Stimulated activated CD8-positive, alpha-beta memory T cell treated with anti-CD3 and anti-CD28 coated beads, Interleukin-12 subunit alpha, Interleukin-12 subunit beta, amount 100 ng/mL, for 1 hour (primary cell): ENCODE measurements around the gene NRARP.

Experiments used
- DNase-seq: peaks from one replicate; pipeline ENCODE4 v3.0.0-alpha.2; 2020; ENCODE audit warnings: low read depth

The NRARP gene

DNA sequence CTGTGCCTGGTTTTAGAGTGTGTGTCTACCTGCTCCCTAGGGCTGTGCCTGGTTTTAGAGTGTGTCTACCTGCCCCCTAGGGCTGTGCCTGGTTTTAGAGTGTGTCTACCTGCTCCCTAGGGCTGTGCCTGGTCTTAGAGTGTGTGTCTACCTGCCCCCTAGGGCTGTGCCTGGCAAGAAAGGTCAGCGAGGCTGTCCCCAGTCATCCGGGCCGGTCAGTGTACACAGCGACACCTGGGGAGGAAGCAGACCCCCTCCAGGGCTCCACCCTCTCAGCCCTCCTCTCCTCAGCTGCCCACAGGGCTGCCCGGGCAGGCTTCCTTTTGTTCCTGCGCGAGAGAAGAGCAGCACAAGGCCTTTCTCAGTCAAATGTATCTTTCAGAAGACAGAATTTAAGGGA, 4.1 kb downstream of the NRARP start:
- no peak for DNase-seq

DNA sequence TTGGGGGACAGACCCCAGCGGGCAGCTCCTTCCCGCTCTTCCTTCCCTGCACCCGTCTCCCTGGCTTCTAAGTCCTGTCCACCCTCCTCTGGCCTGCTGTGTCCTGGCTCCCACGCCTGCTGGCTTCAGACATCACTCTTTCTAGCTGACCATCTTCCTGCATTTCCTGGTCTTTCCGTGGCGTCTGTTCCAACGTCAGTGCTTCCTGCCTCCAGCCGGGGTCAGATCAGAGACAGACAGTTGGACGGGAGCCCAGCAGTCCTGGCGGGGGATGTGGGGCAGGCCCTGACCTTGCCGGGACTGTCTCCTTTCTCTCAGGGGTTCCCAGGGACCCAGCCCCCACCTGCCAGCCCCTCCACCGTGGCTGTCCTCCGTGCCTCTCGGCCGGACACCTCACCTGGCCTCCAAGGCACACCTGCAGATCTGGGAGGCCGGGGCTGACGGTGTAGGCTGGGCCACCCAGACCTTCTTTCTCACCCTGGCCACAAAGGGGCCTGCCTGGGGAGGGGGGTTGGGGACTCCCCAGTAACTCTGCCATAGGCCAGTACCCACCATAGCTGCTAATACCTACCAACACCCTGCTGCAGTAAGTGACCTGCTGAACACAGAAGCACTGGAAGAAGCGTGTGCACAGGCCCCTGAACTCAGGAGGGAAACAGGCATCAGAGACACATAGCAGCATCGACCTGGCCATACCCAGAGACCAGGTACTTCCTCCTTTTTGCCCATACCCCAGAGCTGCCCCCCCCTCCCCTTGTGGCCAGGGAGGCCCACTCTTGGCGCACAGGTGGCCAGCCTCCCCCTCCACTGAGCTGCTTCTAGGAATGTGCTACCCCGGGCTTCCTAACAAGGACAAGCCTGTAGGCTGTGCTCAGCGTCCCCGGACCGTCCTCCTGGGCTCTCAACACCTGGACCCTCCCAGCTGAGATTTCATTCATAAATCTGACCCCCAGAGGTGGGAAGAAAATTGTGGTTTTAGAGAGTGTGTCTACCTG, 5.1 kb downstream of the NRARP start:
- DNase-seq, result no peak

DNA sequence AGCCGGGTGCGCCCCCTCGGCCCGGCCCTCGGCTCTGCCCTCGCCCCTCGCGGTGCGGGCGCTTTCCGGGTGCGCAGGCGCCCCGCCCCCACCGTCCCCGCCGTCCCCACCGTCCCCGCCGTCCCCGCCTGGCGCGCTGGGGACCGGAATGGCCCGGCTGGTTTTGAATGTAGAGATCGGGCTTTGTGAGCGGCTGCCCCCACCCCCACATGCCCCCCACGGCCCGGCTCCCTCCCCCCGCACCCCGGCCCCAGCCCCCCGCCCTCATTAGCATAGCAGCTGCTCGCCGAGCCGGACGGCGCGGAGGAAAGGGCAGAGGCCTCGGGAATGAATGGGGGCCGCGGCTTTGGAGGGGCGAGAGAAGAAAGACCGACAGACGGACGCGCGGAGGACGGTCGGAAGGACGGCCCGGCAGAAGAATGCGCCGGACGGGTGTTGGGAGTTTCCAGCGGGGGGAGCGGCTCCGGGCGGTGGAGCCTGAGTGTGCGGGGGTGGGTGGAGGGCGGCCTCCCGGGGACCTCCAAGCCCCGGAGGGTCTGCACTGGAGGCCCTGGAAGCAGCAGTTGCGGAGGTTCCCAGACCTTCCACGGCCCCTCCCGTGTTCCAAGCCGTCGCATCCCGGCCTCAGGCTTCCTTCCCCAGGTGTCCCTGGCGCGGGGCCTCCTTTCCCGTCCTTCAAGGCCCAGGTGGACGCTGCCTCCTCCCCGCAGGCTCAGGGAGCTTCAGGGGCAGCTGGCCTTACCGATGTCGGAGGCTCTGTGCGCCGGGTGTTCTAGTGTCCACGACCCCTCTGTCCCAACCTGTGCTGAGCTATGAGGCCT, 6.0 kb downstream of the NRARP start:
- no peak for DNase-seq

DNA sequence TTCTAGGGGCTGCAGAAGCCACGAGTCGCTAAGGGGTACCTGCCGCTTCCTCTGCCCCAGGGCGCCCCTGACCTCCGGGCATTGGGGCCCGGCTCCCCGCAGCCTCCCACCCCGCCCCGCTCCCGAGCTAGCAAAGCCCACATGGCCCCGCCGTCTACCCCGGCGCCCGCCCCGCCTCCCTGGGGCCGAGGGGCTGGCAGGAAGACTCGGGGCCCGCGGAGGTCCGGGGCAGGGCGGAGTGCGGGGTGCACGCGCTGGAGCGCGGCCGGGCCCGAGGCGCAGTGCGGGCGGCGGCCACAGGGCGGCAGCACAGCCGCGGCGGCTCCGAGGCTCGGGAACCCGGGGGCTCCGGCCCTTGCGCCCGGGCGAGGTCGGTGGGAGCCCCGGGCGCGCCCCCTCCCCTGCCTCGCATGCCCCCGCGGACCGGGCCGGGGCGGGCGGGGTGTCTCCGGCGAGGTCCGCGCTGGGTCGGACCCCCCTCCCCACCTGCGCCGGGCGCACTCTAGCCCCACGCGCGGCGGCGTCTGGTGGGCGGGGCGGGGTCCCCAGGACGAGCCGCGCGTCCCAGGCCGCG, 6.7 kb downstream of the NRARP start:
- DNase-seq, result no peak

DNA sequence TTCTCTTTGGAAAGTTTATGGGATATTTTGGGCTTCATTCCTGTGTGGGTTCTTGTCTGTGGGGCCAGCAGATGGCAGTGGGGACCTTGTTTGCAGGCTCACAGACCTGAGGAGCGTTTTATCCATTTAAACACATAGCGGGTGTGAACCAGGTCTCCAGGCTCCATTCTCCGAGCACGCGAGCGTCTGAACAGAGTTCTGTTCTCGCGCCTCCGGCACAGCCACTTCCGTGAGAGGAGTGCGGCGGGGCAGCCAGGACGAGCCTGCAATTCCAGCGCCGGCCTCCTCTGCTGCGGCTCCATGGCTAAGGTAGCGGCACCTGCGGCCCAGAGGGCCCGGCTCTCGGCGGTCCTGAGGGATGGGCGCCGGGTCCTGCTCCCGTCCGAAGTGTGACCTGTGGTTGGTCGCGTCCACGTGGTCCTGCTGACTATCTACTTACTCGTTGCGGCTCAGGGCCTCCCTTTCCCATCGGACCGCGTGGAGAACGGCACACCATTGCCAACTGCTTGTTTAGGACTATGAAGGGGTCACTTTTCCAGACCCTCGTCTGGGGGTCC, 7.3 kb downstream of the NRARP start:
- no peak for DNase-seq

DNA sequence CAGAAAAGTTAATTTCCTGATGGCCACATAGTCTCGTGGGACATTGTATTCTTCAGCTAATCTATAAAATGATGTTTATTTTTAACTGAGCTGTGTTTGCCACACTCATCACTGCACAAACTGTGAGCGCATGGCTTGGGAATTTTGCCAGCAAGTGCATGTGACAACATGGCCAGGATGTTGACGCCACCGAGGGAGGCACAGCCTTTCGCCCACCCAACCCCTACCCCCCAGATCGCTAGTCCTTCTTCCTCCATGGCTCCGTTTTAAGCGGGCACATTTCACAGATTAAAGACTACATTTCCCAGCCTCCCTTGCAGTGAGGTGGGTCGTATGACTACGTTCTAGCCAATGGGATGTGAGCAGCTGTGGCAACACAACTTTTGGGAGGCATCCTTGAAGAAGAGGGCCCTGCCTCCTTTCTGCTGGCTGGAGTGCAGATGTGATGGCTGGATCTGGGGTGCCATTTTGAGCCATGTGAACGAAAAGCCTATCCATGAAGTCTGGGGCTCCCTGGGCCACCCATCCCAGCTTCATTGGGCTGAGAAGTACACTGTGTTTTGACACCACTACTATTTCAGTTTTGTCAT, 7.9 kb downstream of the NRARP start:
- no peak for DNase-seq

DNA sequence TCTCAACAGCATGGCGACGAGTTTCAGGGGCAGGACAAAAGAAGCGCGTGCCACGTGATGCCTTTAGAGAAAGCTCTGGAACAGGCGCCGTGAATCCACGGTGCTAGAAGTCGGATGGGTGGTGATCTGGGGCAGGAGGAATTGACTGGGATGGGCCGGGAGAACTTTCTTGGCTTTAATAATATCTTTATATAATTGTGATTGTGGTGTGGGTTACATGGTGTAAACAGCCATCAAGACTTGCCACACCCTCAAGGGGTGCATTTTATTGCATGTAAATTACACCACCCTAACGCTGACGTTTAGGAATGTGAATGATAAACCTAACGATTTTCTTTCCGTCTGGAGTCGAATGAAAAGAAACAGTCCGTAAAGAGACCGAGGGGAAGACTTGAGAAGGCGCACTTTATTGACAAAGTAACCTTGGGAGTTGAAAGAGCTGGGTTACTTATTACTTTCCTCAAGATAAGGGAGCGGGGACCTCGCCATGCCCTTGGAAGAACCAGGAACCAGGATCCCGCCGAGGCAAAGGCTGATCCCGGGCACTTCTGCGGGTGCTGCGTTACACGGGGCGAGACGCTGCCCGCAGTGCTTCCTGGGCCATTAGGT, 8.5 kb downstream of the NRARP start:
- DNase-seq, result no peak

DNA sequence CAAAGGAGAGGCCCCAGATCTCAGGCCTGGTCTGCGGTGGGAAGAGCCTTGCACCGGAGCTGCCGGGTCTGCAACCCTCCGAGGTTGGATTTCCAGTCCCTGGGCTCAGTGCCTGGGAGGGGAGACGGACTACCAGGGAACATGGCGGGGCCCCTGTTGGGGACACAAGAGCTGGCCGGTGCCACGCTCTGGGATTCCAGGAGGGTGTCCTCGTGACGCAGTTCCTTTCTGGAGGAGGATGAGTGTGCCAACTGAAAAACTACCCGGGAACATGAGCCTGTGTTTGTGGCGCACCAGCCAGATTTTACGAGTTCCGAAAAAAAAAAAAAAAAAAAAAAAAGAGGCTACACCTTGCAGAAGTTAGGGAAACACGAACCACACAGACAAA, 9.0 kb downstream of the NRARP start:
- no peak for DNase-seq

DNA sequence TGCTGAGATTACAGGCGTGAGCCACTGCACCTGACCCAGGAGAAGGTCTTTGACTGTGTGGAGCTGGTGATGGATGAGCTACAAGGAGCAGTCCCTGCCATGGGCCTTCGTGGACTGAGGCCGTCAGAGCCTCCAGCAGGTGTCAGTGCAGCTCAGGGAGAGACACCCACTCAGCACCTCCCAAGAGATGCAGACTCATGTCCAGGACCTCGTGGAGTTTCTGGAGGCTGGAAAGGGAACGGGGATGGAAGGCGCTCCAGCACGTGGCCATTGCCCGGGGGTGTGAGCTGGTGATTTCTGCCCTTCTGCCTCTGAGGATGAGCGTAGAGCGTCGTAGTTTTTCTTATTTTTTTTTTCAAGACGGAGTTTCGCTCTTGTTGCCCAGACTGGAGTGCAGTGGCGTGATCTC, 15.1 kb downstream of the NRARP start:
- no peak for DNase-seq

DNA sequence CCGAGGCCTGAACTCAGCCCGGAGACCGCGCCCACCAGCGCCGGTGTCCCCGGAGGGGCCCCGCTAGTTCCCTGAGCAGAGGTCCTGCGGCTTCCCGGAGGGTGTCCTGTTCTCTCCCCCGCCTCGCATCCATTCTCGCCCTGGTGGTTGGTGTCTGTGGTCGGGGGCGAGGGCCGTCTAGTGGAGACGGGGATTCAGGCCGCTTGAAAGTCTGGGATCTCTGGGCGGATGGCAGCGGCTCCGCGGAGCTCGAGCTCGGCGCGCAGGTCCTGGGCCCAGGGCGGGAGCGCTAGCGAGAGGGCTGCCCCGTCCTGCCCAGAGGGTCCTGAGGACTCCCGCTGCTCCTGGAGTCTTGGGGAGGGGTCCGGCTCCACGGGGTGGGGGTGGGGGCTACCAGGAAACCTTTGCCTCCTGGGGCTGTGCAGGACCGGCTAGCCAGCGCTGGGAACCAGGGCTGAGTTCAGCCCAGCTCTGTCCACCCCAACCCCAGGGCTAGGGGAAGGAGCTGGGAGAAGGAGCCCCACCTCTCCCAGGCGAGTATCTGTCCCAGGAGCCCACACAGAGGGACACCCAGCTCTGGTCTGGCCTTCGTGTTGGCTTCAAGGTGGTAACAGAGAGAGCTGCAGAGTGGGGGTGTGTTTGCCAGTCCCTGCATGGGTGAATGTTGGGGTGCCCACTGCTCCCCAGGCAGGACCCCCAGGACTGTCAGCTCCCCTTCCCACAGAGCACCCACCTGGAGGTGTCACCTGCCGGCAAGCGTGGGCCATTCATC, 20.5 kb downstream of the NRARP start:
- DNase-seq, result no peak

DNA sequence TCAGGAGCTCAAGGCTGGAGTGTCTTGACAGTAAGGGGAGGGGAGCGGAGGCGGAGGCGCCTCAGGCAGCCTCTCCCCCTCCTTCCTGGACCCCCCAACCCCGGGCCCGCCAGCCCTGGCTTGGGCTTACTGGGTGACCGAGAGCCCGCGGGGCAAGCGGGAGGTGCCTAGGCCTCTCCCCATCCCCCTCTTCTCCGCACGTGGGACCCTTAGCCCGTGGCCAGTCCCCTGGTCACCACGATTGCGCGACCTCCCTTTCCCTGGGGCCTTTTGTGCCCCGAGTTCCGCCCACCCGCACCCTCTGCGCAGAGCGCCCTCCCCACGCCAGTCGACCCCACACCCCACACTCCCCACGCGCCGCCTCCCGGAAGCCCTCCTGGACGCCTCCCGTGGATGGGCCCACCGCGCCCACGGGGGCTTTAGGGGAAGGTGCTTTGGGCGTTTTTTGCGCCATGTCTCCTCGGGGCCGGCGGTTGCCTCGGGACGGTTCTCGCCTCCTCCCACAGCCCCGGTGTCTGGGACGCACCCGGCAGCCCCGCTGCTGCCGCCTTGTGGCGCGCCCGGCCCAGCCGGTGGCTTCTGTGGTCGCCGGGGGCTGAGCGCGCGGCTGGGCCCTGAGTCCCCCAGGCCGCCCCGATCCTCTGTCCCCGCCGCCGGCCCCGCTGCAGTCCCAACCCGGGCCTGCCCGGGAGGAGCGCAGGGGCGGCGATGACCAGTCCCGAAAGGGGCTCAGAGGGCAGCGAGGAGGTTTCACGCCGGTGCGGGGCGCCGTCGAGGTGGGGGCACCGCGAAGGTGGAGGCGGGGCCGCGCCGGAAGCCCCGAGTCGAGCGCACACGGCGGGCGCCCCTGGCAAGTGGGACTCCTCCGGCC, 21.4 kb downstream of the NRARP start:
- DNase-seq, result no peak

DNA sequence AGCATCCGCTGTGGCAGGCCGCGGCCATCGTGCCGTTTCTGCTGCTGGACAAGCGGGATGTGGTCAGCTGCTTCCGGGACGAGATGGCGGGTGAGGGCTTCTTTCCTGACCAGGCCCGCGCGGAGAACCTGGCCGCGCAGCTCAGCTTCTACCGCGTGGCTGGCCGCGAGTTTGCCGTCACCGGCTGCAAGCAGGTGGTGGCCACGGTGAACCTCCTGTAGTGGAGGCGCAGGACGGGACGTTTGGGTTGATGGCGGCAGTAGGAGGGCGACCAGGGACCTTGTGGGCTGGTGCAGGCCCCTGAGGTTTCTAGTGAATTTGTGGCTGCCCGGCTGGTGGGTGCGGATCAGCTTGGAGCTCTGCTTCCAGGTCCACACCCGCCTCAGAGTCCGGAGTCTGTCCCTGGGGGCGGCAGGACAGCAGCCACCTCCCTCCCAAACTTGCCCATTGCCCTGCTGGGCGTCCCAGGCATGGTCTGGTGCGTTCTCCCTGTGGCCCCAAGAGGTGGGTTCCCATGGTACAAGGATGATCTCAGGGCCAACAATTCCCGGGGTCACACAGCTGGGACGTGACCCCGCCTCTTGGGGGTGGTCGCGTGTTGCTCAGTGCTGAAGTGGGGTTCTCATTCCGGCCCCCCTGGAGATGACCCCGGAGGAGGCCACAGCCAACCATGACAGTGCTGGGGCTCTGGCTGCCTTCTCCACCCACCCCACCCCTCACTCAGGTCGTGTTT, 22.2 kb downstream of the NRARP start:
- DNase-seq, result no peak

DNA sequence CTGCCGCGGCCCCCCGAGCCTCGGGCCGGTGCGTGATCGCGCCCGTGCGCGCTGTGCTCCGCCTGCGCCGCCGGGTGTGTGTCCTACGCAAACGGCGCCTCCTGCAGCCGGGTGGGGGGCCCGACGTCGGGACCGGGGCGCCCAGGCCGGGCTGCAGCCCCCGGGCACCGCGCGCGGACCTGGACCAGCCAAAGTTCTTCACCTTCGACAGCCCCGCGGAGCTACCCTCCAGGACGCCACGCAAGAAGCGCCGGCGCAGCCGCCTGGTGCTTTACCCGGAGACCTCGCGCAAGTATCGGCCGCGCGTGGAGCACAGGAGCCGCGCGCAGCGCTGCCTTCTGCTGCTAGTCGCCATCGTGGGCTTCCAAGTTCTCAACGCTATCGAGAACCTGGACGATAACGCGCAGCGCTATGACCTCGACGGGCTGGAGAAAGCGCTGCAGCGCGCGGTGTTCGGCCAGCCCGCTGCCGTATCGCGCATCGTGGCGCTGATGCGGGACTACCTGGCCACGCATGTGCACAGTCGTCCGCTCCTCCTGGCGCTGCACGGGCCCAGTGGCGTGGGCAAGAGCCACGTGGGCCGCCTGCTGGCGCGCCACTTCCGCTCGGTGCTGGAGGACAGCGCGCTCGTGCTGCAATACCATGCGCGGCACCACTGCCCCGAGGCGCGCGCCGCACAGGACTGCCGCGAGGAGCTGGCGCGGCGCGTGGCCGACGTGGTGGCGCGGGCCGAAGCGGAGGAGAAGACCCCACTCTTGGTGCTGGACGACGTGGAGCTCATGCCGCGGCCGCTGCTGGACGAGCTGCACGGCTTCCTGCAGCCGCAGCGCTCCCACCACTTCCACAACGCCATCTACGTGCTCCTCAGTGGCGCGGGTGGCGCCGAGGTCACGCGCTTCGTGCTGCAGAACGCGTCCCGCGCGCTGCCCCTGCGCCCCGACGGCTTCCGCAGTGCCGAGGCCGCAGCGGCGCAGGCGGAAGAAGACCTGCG, 23.1 kb downstream of the NRARP start:
- no peak for DNase-seq

DNA sequence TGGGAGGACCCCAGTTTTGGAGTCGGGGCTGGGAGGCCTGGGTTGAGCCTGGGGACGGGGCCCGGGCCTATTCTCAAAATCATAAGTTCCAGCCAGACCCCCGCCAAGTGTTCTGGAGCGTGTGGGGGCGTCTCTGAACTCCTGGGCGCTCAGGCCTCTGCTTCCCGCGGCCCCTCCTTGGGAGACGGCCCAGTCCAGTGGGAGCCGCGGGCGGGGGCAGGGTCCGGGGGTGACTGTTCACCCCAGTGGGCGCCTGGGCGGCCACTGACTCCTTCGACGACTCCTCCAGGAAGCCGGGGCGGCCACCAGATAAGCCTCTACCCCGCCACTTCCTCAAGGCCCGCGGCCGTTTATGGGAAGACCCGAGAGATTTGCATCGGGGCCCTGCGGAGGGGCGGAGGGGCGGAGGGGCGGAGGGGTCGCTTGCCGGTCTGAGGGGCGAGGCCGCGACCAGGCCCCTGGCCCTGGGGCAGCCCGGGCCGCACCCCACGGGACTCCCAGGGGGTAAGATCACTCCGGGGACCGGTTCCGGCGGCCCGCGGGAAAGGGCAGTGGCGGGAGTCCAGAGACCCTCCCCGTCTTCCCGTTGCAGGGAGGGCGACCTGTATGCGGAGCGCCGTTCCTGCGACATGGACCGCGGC, 23.9 kb downstream of the NRARP start:
- no peak for DNase-seq

DNA sequence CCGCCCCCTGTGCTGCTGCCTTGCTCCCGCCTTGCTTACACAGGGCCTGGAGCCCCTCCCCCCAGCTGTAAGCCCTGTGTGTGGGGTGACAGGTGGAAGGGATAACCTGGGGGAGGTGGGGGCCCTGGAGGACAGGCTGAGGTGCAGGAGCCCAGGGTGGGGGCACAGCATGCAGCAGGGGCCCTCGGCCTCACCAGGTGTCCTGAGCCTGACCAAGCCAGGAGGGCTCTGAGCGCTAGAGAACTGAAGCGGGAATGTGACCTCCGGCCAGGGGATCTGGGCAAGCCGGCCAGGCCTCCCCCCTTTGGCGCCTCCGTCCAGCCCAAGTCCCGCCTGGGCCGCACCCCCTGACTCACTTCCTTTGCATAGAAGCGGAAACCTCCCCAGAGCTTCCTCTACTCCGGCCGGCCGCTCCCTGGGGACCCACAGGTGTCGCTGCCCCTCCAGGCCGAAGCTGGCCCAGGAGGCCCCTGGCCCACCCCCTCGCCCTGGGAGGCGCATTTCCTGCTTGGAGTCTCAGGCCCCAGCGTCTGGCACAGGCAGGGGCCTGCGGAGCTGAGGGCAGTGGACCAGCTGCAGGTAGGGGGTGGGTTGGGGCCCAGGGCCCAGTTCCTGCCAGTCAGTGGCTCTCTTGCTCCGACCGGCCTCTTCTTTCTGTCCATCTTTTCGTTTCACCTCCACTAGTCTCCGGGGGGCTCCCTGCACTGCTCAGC, 24.6 kb downstream of the NRARP start, which contains the start of gene TOR4A:
Gene TOR4A, plus strand, starts transcription at position 398 of the 713 bp plus-strand sequence. CDS start 964 bp downstream, outside the sequence.
- DNase-seq, result no peak
